Kidney glomerular epithelial cell (primary cell): Measurements from ENCODE around the gene GPR78.

ENCODE experiments used
- DNase-seq: peaks from one replicate; lab custom pipeline; 2025; lab: John Stamatoyannopoulos, UW

GPR78 gene

GRCh38 chr4:8547108-8547911 lies 32.9 kb upstream of the GPR78 start:
- peak; percentile 50 for DNase-seq

GRCh38 chr4:8547912-8548730 lies 32.1 kb upstream of the GPR78 start:
- DNase-seq: no peak

- no peak for DNase-seq
Measured at GRCh38 chr4:8548731-8549351, 31.4 kb upstream of the GPR78 start.

- no peak for DNase-seq
Measured at GRCh38 chr4:8549352-8549931, 30.8 kb upstream of the GPR78 start.

GRCh38 chr4:8550691-8551090 lies 29.5 kb upstream of the GPR78 start:
- DNase-seq: no peak

- DNase-seq: no peak
Measured at GRCh38 chr4:8552024-8552423, 28.2 kb upstream of the GPR78 start.

- no peak for DNase-seq
Measured at GRCh38 chr4:8552581-8553205, 27.5 kb upstream of the GPR78 start.

GRCh38 chr4:8553216-8553615 lies 27.0 kb upstream of the GPR78 start:
- DNase-seq: no peak

- no peak for DNase-seq
Measured at GRCh38 chr4:8553991-8554405, 26.2 kb upstream of the GPR78 start.

GRCh38 chr4:8554555-8555100 lies 25.6 kb upstream of the GPR78 start:
- no peak for DNase-seq

GRCh38 chr4:8555716-8556115 lies 24.5 kb upstream of the GPR78 start:
- DNase-seq: no peak

- DNase-seq: no peak
Measured at GRCh38 chr4:8556341-8557150, 23.6 kb upstream of the GPR78 start.

GRCh38 chr4:8557151-8558076 lies 22.8 kb upstream of the GPR78 start:
- DNase-seq: no peak

GRCh38 chr4:8558080-8558960 lies 21.9 kb upstream of the GPR78 start:
- no peak for DNase-seq

GRCh38 chr4:8559011-8559410 lies 21.2 kb upstream of the GPR78 start:
- DNase-seq: no peak

GRCh38 chr4:8559524-8560264 lies 20.5 kb upstream of the GPR78 start:
- no peak for DNase-seq

- peak; percentile 14 for DNase-seq
Measured at GRCh38 chr4:8560265-8561047, 19.7 kb upstream of the GPR78 start.
